PC-9 (cell line): Measurements from ENCODE around the gene KLRF1. TPM values are rescaled to one million over a fixed set of nuclear protein-coding genes. Genes with fewer than 3 reads are reported as not detected.

Source experiments
- BruUV-seq: library from RNA; stranded (reverse); fragments of 400-500 nt; replicated peaks from 2 replicates; lab custom pipeline; 2021; lab: Mats Ljungman, UMichigan
- CTCF ChIA-PET: fragments of 300-600 bp; sonication (Branson Sonifier 250); formaldehyde crosslinking; loops from one replicate; lab custom pipeline; 2022; ENCODE audit warnings: antibody characterized with exemption; lab: Charles Lee
- POLR2A ChIA-PET: fragments of 300-600 bp; sonication (Branson Sonifier 250); formaldehyde crosslinking; loops from one replicate; lab custom pipeline; 2022; ENCODE audit warnings: antibody characterized with exemption; ENCODE audit not compliant: unreplicated experiment; lab: Charles Lee
- DNase-seq, 2 experiments: peaks; one replicate each; pipeline versions ENCODE4 v3.0.0 to v3.0.0-alpha.2; 2015 to 2022; ENCODE audit warnings: mixed read lengths in 1 of 2
- H2AFZ ChIP-seq: fragments of 200-600 bp; sonication (generic); 2 replicates; pipeline ENCODE4 v1.8.1; 2017; ENCODE audit warnings: antibody characterized with exemption
- H3F3A ChIP-seq: fragments of 200-600 bp; sonication (generic); 2 replicates; pipeline ENCODE4 v1.8.1; 2017; ENCODE audit warnings: antibody characterized with exemption, mild to moderate bottlenecking, low read depth; ENCODE audit not compliant: insufficient read depth
- H3K27ac ChIP-seq: fragments of 200-600 bp; sonication (generic); 2 replicates; pipeline ENCODE4 v1.6.1; 2016; ENCODE audit warnings: mixed run types
- H3K27me3 ChIP-seq: fragments of 200-600 bp; sonication (generic); 2 replicates; pipeline ENCODE4 v1.6.1; 2016; ENCODE audit warnings: low read depth, mixed run types; ENCODE audit not compliant: insufficient read depth
- H3K36me3 ChIP-seq: fragments of 200-600 bp; sonication (generic); 2 replicates; pipeline ENCODE4 v1.6.1; 2016; ENCODE audit warnings: low read depth, mixed run types
- H3K4me1 ChIP-seq: fragments of 200-600 bp; sonication (generic); replicated peaks from 2 replicates; pipeline ENCODE4 v1.6.1; 2016; ENCODE audit warnings: mixed run types; ENCODE audit not compliant: insufficient read depth
- H3K4me2 ChIP-seq: fragments of 200-600 bp; sonication (generic); 2 replicates; pipeline ENCODE4 v1.6.1; 2017; ENCODE audit warnings: mixed run types
- H3K4me3 ChIP-seq: fragments of 200-600 bp; sonication (generic); 2 replicates; pipeline ENCODE4 v1.6.1; 2016; ENCODE audit warnings: mixed run types
- H3K79me2 ChIP-seq: fragments of 200-600 bp; sonication (generic); 2 replicates; pipeline ENCODE4 v1.6.1; 2017; ENCODE audit warnings: low read depth, mixed run types
- H3K9me2 ChIP-seq: fragments of 200-600 bp; sonication (generic); 2 replicates; pipeline ENCODE4 v1.8.1; 2017; ENCODE audit warnings: mild to moderate bottlenecking; ENCODE audit not compliant: insufficient read depth
- H3K9me3 ChIP-seq: fragments of 200-600 bp; sonication (generic); 2 replicates; pipeline ENCODE4 v1.8.1; 2016; ENCODE audit warnings: low read depth; ENCODE audit not compliant: insufficient read depth
- H4K20me1 ChIP-seq: fragments of 200-600 bp; sonication (generic); 2 replicates; pipeline ENCODE4 v1.8.1; 2017; ENCODE audit not compliant: insufficient read depth
- EZH2 ChIP-seq: fragments of 200-600 bp; sonication (generic); IDR thresholded peaks from 2 replicates; pipeline ENCODE4 v1.8.0; 2017; ENCODE audit warnings: antibody characterized with exemption, low read depth
- intact Hi-C: fragments of 100-400 bp; cut with micrococcal nuclease; formaldehyde crosslinking; loops from one replicate; pipeline ENCODE4 v1.10.0; 2022; ENCODE audit not compliant: unreplicated experiment
- total RNA-seq: library from RNA; stranded (reverse); gene quantifications from 2 replicates; pipeline ENCODE4 v1.2.3, GENCODE V29; 2021
- TF ChIP-seq, protein P1 (sequence below): fragments of 200-600 bp; sonication (generic); conservative IDR thresholded peaks from 2 replicates; pipeline ENCODE4 v1.6.1; 2017; ENCODE audit warnings: mixed run types, antibody characterized with exemption, mild to moderate bottlenecking, moderate library complexity

Gene KLRF1
- total RNA-seq, 1 experiment from 2014 or later, result not detected

DNA sequence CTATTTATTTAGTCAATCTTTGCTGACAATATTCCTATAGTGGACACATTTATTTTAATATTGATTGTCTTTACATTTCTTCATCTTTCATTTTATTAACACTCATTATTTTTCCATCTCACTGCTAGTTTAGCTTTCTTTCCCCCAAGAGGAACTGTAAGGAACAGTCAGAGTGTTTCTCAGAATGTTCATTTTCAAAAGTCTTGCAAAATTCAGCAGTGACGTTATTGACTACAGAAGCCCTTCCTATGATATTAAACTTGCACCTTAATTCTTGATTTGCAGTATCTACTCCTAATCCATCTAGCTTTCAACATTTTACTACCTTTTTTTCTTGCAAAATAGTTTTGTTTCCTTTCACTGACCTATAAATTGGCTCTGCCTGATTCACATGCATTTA is 28.9 kb downstream of the KLRF1 start:
- ChIA-PET POLR2A (interaction anchor here (0.6 kb wide), 1 partner anchor 219 kb away, joined by 4 read pairs; no protein-coding TSS in a partner anchor), CTCF (no interaction called here)
- H3K4me2 ChIP-seq, result no peak overlapping the region
- H4K20me1 ChIP-seq, result no peaks in the 10 kb centered on the region
- H3K9me2 ChIP-seq, result no peaks in the 10 kb centered on the region
- no peaks in the 10 kb centered on the region for H3K36me3 ChIP-seq
- no peak overlapping the region for H3K4me3 ChIP-seq
- intact Hi-C loops, result no loop called here
- no peak for DNase-seq
- H3K4me1 ChIP-seq, result no peaks in the 10 kb centered on the region
- no peaks in the 10 kb centered on the region for H3F3A ChIP-seq
- H3K27me3 ChIP-seq, result no peaks in the 10 kb centered on the region
- no peak overlapping the region for H3K27ac ChIP-seq
- no peaks in the 10 kb centered on the region for H3K79me2 ChIP-seq
- BruUV-seq, result no TSS peak
- H3K9me3 ChIP-seq, result no peaks in the 10 kb centered on the region
- no peak for TF ChIP-seq EZH2
- TF ChIP-seq, protein P1, sequence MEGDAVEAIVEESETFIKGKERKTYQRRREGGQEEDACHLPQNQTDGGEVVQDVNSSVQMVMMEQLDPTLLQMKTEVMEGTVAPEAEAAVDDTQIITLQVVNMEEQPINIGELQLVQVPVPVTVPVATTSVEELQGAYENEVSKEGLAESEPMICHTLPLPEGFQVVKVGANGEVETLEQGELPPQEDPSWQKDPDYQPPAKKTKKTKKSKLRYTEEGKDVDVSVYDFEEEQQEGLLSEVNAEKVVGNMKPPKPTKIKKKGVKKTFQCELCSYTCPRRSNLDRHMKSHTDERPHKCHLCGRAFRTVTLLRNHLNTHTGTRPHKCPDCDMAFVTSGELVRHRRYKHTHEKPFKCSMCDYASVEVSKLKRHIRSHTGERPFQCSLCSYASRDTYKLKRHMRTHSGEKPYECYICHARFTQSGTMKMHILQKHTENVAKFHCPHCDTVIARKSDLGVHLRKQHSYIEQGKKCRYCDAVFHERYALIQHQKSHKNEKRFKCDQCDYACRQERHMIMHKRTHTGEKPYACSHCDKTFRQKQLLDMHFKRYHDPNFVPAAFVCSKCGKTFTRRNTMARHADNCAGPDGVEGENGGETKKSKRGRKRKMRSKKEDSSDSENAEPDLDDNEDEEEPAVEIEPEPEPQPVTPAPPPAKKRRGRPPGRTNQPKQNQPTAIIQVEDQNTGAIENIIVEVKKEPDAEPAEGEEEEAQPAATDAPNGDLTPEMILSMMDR, result no peak
- no peak overlapping the region for H2AFZ ChIP-seq

DNA sequence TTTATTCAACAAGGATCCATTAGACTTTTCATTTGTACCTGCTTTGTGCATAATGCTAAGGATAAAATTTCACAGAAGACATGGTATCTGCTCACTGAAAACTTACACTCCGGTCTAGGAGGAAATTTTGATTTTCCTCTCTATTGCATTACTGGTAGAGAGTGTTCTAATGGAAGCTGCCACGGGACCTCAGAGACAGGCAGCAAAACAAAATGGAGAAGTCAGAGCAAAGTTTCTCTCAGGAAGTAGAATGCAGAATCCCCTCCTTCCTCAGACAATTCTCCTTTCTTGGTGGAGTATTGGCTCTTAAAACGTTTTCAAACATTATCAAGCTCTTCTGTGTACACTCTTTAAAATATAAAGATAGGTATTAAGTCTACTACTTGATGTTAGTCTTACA is 29.6 kb downstream of the KLRF1 start:
- Histone ChIP-seq H4K20me1 (no peaks in the 10 kb centered on the region), H3K9me2 (no peaks in the 10 kb centered on the region), H3K4me2 (no peak overlapping the region), H3K36me3 (no peaks in the 10 kb centered on the region), H3K4me1 (no peaks in the 10 kb centered on the region), H3K9me3 (no peaks in the 10 kb centered on the region), H3K27ac (no peak overlapping the region), H3K4me3 (no peak overlapping the region), H3F3A (no peaks in the 10 kb centered on the region), H3K27me3 (no peaks in the 10 kb centered on the region), H3K79me2 (no peaks in the 10 kb centered on the region), H2AFZ (peak overlapping the region; percentile 53; the same call in 1 of the 2 replicates)
- TF ChIP-seq, protein P1, result no peak
- TF ChIP-seq EZH2, result no peak
- intact Hi-C loops, result no loop called here
- ChIA-PET POLR2A (no interaction called here), CTCF (no interaction called here)
- no TSS peak for BruUV-seq
- no peak for DNase-seq

DNA sequence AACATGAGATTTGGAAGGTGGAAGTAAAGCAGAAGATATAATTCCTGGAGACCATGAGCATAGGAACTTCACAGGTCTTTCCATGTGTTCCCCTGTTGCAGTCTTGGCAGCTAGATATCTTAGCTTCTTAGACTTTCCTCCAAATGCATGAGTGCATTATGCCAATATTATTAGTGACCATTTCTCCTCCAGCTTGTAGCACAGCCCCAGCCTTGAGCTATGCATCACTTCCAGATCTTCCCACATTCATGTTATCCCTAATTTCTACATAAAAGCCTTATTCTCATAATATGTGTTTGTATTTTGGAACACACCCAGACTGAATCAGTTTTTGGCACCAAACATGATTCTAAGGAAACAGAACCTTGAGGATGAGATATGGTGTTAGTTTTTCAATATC is 30.9 kb downstream of the KLRF1 start:
- H3K4me2 ChIP-seq, result no peak overlapping the region
- no peaks in the 10 kb centered on the region for H3F3A ChIP-seq
- intact Hi-C loops, result no loop called here
- CTCF ChIA-PET, result no interaction called here
- H3K27ac ChIP-seq, result no peak overlapping the region
- TF ChIP-seq EZH2, result no peak
- TF ChIP-seq, protein P1, result no peak
- POLR2A ChIA-PET, result no interaction called here
- no TSS peak for BruUV-seq
- H4K20me1 ChIP-seq, result no peaks in the 10 kb centered on the region
- H3K9me2 ChIP-seq, result no peaks in the 10 kb centered on the region
- no peaks in the 10 kb centered on the region for H3K79me2 ChIP-seq
- H2AFZ ChIP-seq, result no peak overlapping the region
- no peak overlapping the region for H3K4me3 ChIP-seq
- no peaks in the 10 kb centered on the region for H3K36me3 ChIP-seq
- no peaks in the 10 kb centered on the region for H3K9me3 ChIP-seq
- no peaks in the 10 kb centered on the region for H3K4me1 ChIP-seq
- DNase-seq, result no peak
- no peaks in the 10 kb centered on the region for H3K27me3 ChIP-seq
